Prostate gland (tissue), 2 donors: Measurements from ENCODE around the gene FES. TPM values are rescaled to one million over a fixed set of nuclear protein-coding genes. Genes with fewer than 3 reads are reported as not detected.

Experiments used
- DNase-seq: peaks from one replicate; pipeline ENCODE4 v3.0.0-alpha.2; 2019; ENCODE audit warnings: low spot score
- H3K27ac ChIP-seq, 2 donors: fragments of 200-600 bp; sonication (generic); 2 replicates each; pipeline ENCODE4 v1.5.1; 2017 to 2019
- H3K27me3 ChIP-seq: fragments of 200-600 bp; sonication (generic); replicated peaks from 2 replicates; pipeline ENCODE4 v1.5.1; 2019; ENCODE audit not compliant: insufficient read depth
- H3K36me3 ChIP-seq, 2 donors: fragments of 200-600 bp; sonication (generic); 1 replicate in 1 of 2; 2 replicates in 1 of 2; pipeline versions ENCODE4 v1.5.1 to v1.8.1; 2017 to 2019
- H3K4me1 ChIP-seq: fragments of 200-600 bp; sonication (generic); replicated peaks from 2 replicates; pipeline ENCODE4 v1.5.1; 2019
- H3K4me3 ChIP-seq, 2 donors: fragments of 200-600 bp; sonication (generic); 2 replicates each; pipeline ENCODE4 v1.5.1; 2017 to 2019
- H3K9me3 ChIP-seq: fragments of 200-600 bp; sonication (generic); 2 replicates; pipeline ENCODE4 v1.5.1; 2017
- CTCF ChIP-seq, 4 experiments: fragments of 200-600 bp in 2 of 4; fragments of 450-650 bp in 2 of 4; sonication (generic) in 2 of 4; IDR thresholded peaks; 1 replicate in 3 of 4; 2 replicates in 1 of 4; pipeline ENCODE4 v1.5.1; 2016 to 2019; ENCODE audit warnings: antibody characterized with exemption in 4 of 4, mild to moderate bottlenecking in 2 of 4, moderate library complexity in 2 of 4
- POLR2A ChIP-seq: fragments of 450-650 bp; IDR thresholded peaks from one replicate; pipeline ENCODE4 v1.6.1; 2016; ENCODE audit warnings: antibody characterized with exemption, mild to moderate bottlenecking
- POLR2AphosphoS5 ChIP-seq: sonication (generic); formaldehyde crosslinking; IDR thresholded peaks from one replicate; pipeline ENCODE4 v1.6.1; 2017; ENCODE audit warnings: antibody characterized with exemption
- WGBS: methylation state at CpG from one replicate; pipeline ENCODE4 v1.1.5; 2018; 5-methylcytosine and 5-hydroxymethylcytosine counted together
- intact Hi-C: fragments of 100-400 bp; cut with DNase I; formaldehyde crosslinking; loops from one replicate; pipeline ENCODE4 v1.14.2; 2022
- total RNA-seq, 2 donors: library from RNA; depleted of rRNA; stranded (reverse); fragments of >200 nt; gene quantifications; one replicate each; pipeline ENCODE4 v1.1.0, GENCODE V29; 2016

The FES gene
- total RNA-seq, 2 donors from 2014 or later, result 22.8 to 33.9 TPM

GRCh38 chr15:90902840-90903732 lies 18.8 kb downstream of the FES start, which contains the start of gene MAN2A2:
TSS of gene MAN2A2 (plus strand) at chr15:90903302. CDS start at chr15:90904208, 906 bp downstream.
- DNase-seq, result peak; percentile 38
- intact Hi-C loops, result loop anchor here (2.0 kb wide), 1 partner anchor 30 kb away; the partner anchor contains the start of gene HDDC3
- H3K4me3 ChIP-seq, result peak within 1 kb of the TSS; percentile 66 to 71
- H3K9me3 ChIP-seq, result no peaks in the 10 kb centered on the region
- no peaks in the 10 kb centered on the region for H3K27me3 ChIP-seq
- peaks cover 7 to 8% of the 10 kb centered on the region in 2 donors for H3K36me3 ChIP-seq
- TF ChIP-seq POLR2A, result peak; percentile 23
- no peak for TF ChIP-seq CTCF (IDR thresholded peaks at IDR 0.05)
- peak; percentile 13 for TF ChIP-seq POLR2AphosphoS5
- peak within 1 kb of the TSS; percentile 87 to 93 for H3K27ac ChIP-seq
- WGBS, result under 1% methylated on average over 54 of the region's 81 CpGs
- peaks cover 9% of the 10 kb centered on the region for H3K4me1 ChIP-seq

GRCh38 chr15:90903733-90904536 lies 19.6 kb downstream of the FES start:
- TF ChIP-seq POLR2A (no peak), POLR2AphosphoS5 (no peak), CTCF (IDR thresholded peaks at IDR 0.05) (no peak)
- whole genome bisulfite sequencing, result 40% methylated on average over 18 of the region's 18 CpGs
- Histone ChIP-seq H3K36me3 (peaks cover 7 to 8% of the 10 kb centered on the region in 2 donors), H3K27ac (peak overlapping the region; percentile 87 to 93), H3K4me3 (peak overlapping the region; percentile 66 to 71), H3K27me3 (no peaks in the 10 kb centered on the region), H3K4me1 (peaks cover 9% of the 10 kb centered on the region), H3K9me3 (no peaks in the 10 kb centered on the region)
- DNase-seq, result no peak
- intact Hi-C loops, result loop anchor here (2.0 kb wide), 1 partner anchor 29 kb away; the partner anchor contains the start of gene HDDC3

GRCh38 chr15:90904746-90905145 lies 20.4 kb downstream of the FES start:
- H3K27ac ChIP-seq, result no peak overlapping the region
- 96% methylated on average over 9 of the region's 9 CpGs for WGBS
- H3K36me3 ChIP-seq, result peaks cover 7 to 8% of the 10 kb centered on the region in 2 donors
- intact Hi-C loops, result no loop called here
- peaks cover 9% of the 10 kb centered on the region for H3K4me1 ChIP-seq
- no peak for DNase-seq
- no peaks in the 10 kb centered on the region for H3K27me3 ChIP-seq
- H3K4me3 ChIP-seq, result no peak overlapping the region
- no peaks in the 10 kb centered on the region for H3K9me3 ChIP-seq
- TF ChIP-seq POLR2A, result no peak

GRCh38 chr15:90905306-90906180 lies 21.2 kb downstream of the FES start:
- peaks cover 8 to 12% of the 10 kb centered on the region in 2 donors for H3K36me3 ChIP-seq
- H3K27ac ChIP-seq, result no peak overlapping the region
- 94% methylated on average over 26 of the region's 28 CpGs for WGBS
- no peaks in the 10 kb centered on the region for H3K9me3 ChIP-seq
- H3K27me3 ChIP-seq, result no peaks in the 10 kb centered on the region
- peaks cover 9% of the 10 kb centered on the region for H3K4me1 ChIP-seq
- intact Hi-C loops, result no loop called here
- no peak for DNase-seq
- TF ChIP-seq POLR2A (no peak), POLR2AphosphoS5 (no peak), CTCF (IDR thresholded peaks at IDR 0.05) (no peak)
- no peak overlapping the region for H3K4me3 ChIP-seq
